ENCODE results near the gene BRPF1. TPM values are rescaled to one million over a fixed set of nuclear protein-coding genes. Genes with fewer than 3 reads are reported as not detected.

The BRPF1 gene
- total and polyA plus RNA-seq, 2 donors (not counting 1 experiment from before 2014, with no cell fraction given): 4.1 to 12.2 TPM

DNA sequence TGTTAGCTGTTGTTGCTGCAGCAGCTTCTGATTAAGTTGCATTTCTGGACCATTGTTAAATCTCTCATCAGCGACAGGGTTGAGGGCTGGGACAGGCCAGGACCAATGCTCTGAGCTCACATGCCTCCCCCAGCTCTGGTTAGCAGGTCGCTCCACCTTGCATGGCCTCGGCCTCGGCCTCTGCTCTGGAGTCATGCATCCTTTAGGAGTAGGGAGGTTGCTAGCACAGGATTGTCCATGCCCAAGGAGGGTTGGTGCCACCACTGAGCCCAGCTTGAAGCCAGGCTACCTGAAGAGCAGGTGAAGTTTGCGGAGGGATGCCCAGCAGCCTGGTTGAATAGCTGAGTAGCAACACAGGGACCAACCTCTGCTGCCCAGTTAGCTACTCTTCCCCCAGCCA is 39.1 kb upstream of the BRPF1 start:
- H3K27ac ChIP-seq (ENCODE audit: insufficient read depth, low read length): no peak overlapping the region
- H3K4me2 ChIP-seq (ENCODE audit: extremely low read depth, insufficient read depth, low read length): no peak overlapping the region
- H3K4me3 ChIP-seq (replicated peaks in 1 of 4; ENCODE audit: control extremely low read depth in 1 of 4, insufficient read depth in 1 of 4, low read depth in 3 of 4, low read length in 4 of 4): no peak overlapping the region
- H3K9ac ChIP-seq (ENCODE audit: insufficient read depth, low read length): no peak overlapping the region
- H3K9me3 ChIP-seq (ENCODE audit: control insufficient read depth, insufficient read depth, low read depth, low read length): no peaks in the 10 kb centered on the region
- no peak overlapping the region for H2AFZ ChIP-seq (ENCODE audit: low read length)
- H3K36me3 ChIP-seq (ENCODE audit: control insufficient read depth, insufficient read depth, low read length): peaks cover 21% of the 10 kb centered on the region
- no peaks in the 10 kb centered on the region for H4K20me1 ChIP-seq (ENCODE audit: control insufficient read depth, extremely low read depth, insufficient read depth, low read length)
- TF ChIP-seq EZH2 (IDR thresholded peaks at IDR 0.05; ENCODE audit: low read length, missing control alignments): no peak
- TF ChIP-seq, protein P1, sequence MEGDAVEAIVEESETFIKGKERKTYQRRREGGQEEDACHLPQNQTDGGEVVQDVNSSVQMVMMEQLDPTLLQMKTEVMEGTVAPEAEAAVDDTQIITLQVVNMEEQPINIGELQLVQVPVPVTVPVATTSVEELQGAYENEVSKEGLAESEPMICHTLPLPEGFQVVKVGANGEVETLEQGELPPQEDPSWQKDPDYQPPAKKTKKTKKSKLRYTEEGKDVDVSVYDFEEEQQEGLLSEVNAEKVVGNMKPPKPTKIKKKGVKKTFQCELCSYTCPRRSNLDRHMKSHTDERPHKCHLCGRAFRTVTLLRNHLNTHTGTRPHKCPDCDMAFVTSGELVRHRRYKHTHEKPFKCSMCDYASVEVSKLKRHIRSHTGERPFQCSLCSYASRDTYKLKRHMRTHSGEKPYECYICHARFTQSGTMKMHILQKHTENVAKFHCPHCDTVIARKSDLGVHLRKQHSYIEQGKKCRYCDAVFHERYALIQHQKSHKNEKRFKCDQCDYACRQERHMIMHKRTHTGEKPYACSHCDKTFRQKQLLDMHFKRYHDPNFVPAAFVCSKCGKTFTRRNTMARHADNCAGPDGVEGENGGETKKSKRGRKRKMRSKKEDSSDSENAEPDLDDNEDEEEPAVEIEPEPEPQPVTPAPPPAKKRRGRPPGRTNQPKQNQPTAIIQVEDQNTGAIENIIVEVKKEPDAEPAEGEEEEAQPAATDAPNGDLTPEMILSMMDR (conservative IDR thresholded peaks at IDR 0.05 in 1 of 2, IDR thresholded peaks at IDR 0.05 in 1 of 2; ENCODE audit: low read depth in 1 of 2, low read length in 2 of 2): no peak
- no peak for DNase-seq (ENCODE audit: low read depth in 2 of 2)
- H3K4me1 ChIP-seq (ENCODE audit: control insufficient read depth, extremely low read depth, insufficient read depth, low read length): no peaks in the 10 kb centered on the region
- H3K79me2 ChIP-seq (ENCODE audit: control insufficient read depth, insufficient read depth, low read length): no peaks in the 10 kb centered on the region
- no peaks in the 10 kb centered on the region for H3K27me3 ChIP-seq (ENCODE audit: control insufficient read depth, insufficient read depth, low read length)

DNA sequence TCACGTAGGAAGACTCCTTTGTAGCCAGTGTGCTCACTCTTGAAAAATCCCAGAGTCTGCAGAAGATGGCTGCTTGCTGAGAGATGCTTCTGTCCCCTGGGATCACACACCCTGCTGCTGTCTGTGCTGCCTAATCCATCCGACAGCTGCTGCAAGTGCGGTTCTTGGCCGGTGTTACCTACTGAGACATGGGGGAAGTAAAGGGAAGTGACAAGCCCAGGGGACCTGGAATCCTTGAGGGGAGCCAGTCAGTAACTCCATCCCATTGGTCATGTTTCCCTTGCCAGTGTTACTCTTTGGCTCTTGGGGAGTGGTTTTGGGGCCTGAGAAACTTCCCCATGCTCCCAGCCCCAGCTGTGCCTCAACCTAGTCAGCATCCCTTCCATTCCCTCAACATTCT is 36.2 kb upstream of the BRPF1 start:
- H3K27me3 ChIP-seq (ENCODE audit: control insufficient read depth, insufficient read depth, low read length): no peaks in the 10 kb centered on the region
- DNase-seq (ENCODE audit: low read depth in 2 of 2): no peak
- no peak overlapping the region for H2AFZ ChIP-seq (ENCODE audit: low read length)
- H3K79me2 ChIP-seq (ENCODE audit: control insufficient read depth, insufficient read depth, low read length): no peaks in the 10 kb centered on the region
- TF ChIP-seq, protein P1 (conservative IDR thresholded peaks at IDR 0.05 in 1 of 2, IDR thresholded peaks at IDR 0.05 in 1 of 2; ENCODE audit: low read depth in 1 of 2, low read length in 2 of 2): no peak
- no peak for TF ChIP-seq EZH2 (IDR thresholded peaks at IDR 0.05; ENCODE audit: low read length, missing control alignments)
- H3K9me3 ChIP-seq (ENCODE audit: control insufficient read depth, insufficient read depth, low read depth, low read length): no peaks in the 10 kb centered on the region
- H3K4me2 ChIP-seq (ENCODE audit: extremely low read depth, insufficient read depth, low read length): no peak overlapping the region
- H4K20me1 ChIP-seq (ENCODE audit: control insufficient read depth, extremely low read depth, insufficient read depth, low read length): no peaks in the 10 kb centered on the region
- no peak overlapping the region for H3K4me3 ChIP-seq (replicated peaks in 1 of 4; ENCODE audit: control extremely low read depth in 1 of 4, insufficient read depth in 1 of 4, low read depth in 3 of 4, low read length in 4 of 4)
- H3K9ac ChIP-seq (ENCODE audit: insufficient read depth, low read length): no peak overlapping the region
- H3K36me3 ChIP-seq (ENCODE audit: control insufficient read depth, insufficient read depth, low read length): peaks cover 16% of the 10 kb centered on the region
- no peak overlapping the region for H3K27ac ChIP-seq (ENCODE audit: insufficient read depth, low read length)
- no peaks in the 10 kb centered on the region for H3K4me1 ChIP-seq (ENCODE audit: control insufficient read depth, extremely low read depth, insufficient read depth, low read length)

DNA sequence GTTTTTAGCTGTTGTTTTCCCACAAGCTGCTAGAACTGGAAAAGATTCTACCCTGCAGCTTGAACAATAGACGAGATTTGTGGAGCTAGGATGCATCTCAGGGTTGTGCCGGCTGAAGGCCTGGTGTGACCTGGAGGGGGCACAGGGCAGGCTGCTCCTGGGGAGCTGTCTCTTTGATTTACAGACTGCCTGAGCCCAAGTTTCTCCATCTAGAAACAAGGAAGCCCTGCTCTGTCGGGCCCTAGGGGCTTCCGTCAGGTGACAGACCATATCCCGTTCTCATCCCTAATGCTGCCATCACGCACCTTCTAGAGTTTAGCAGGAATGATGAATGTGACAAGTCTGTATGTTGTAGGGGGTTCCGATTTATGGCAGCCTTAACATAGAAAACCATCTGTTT is 35.8 kb upstream of the BRPF1 start:
- no peaks in the 10 kb centered on the region for H3K4me1 ChIP-seq (ENCODE audit: control insufficient read depth, extremely low read depth, insufficient read depth, low read length)
- H2AFZ ChIP-seq (ENCODE audit: low read length): no peak overlapping the region
- no peaks in the 10 kb centered on the region for H4K20me1 ChIP-seq (ENCODE audit: control insufficient read depth, extremely low read depth, insufficient read depth, low read length)
- H3K36me3 ChIP-seq (ENCODE audit: control insufficient read depth, insufficient read depth, low read length): peaks cover 16% of the 10 kb centered on the region
- H3K27ac ChIP-seq (ENCODE audit: insufficient read depth, low read length): no peak overlapping the region
- H3K9me3 ChIP-seq (ENCODE audit: control insufficient read depth, insufficient read depth, low read depth, low read length): no peaks in the 10 kb centered on the region
- no peak overlapping the region for H3K4me2 ChIP-seq (ENCODE audit: extremely low read depth, insufficient read depth, low read length)
- no peak overlapping the region for H3K9ac ChIP-seq (ENCODE audit: insufficient read depth, low read length)
- no peak overlapping the region for H3K4me3 ChIP-seq (replicated peaks in 1 of 4; ENCODE audit: control extremely low read depth in 1 of 4, insufficient read depth in 1 of 4, low read depth in 3 of 4, low read length in 4 of 4)
- DNase-seq (ENCODE audit: low read depth in 2 of 2): no peak
- H3K79me2 ChIP-seq (ENCODE audit: control insufficient read depth, insufficient read depth, low read length): no peaks in the 10 kb centered on the region
- TF ChIP-seq, protein P1 (conservative IDR thresholded peaks at IDR 0.05 in 1 of 2, IDR thresholded peaks at IDR 0.05 in 1 of 2; ENCODE audit: low read depth in 1 of 2, low read length in 2 of 2): no peak
- TF ChIP-seq EZH2 (IDR thresholded peaks at IDR 0.05; ENCODE audit: low read length, missing control alignments): no peak
- no peaks in the 10 kb centered on the region for H3K27me3 ChIP-seq (ENCODE audit: control insufficient read depth, insufficient read depth, low read length)
